CD14-positive monocyte (primary cell): Measurements from ENCODE around the gene CCRL2. TPM values are rescaled to one million over a fixed set of nuclear protein-coding genes. Genes with fewer than 3 reads are reported as not detected.
A peak's percentile ranks its signal among the peaks of the same experiment; 100 is the strongest.

Experiments used
- DNase-seq, 3 donors: peaks; one replicate each; pipeline ENCODE4 v3.0.0-alpha.2; 2011 to 2022
- H2AFZ ChIP-seq: 2 replicates; pipeline ENCODE4 v1.6.0; 2012; ENCODE audit warnings: mild to moderate bottlenecking, low read depth, low read length, inconsistent platforms; ENCODE audit not compliant: insufficient read depth, poor library complexity, severe bottlenecking
- H3K27ac ChIP-seq, 2 donors: 1 replicate in 1 of 2; 2 replicates in 1 of 2; pipeline ENCODE4 v1.5.1; 2012 to 2013; ENCODE audit warnings: low read length in 2 of 2, control low read depth in 1 of 2, inconsistent platforms in 1 of 2, low read depth in 1 of 2, mild to moderate bottlenecking in 1 of 2
- H3K27me3 ChIP-seq, 2 donors: one replicate each; pipeline versions ENCODE4 v1.6.0 to v1.6.1; 2011 to 2013; ENCODE audit warnings: low read length in 2 of 2; ENCODE audit not compliant: control insufficient read depth in 2 of 2, insufficient read depth in 2 of 2
- H3K36me3 ChIP-seq, 2 donors: replicated peaks in 1 of 2; 1 replicate in 1 of 2; 2 replicates in 1 of 2; pipeline versions ENCODE4 v1.5.1 to v1.6.1; 2012 to 2013; ENCODE audit warnings: low read length in 2 of 2, control low read depth in 1 of 2, inconsistent platforms in 1 of 2, mild to moderate bottlenecking in 1 of 2; ENCODE audit not compliant: insufficient read depth in 2 of 2, control insufficient read depth in 1 of 2
- H3K4me1 ChIP-seq, 2 donors: 1 replicate in 1 of 2; 2 replicates in 1 of 2; pipeline versions ENCODE4 v1.5.1 to v1.6.1; 2012 to 2013; ENCODE audit warnings: low read length in 2 of 2, control low read depth in 1 of 2, inconsistent platforms in 1 of 2, mild to moderate bottlenecking in 1 of 2, moderate library complexity in 1 of 2; ENCODE audit not compliant: insufficient read depth in 2 of 2, control insufficient read depth in 1 of 2
- H3K4me2 ChIP-seq: replicated peaks from 2 replicates; pipeline ENCODE3; 2012; ENCODE audit warnings: low read length, moderate library complexity, mild to moderate bottlenecking; ENCODE audit not compliant: poor library complexity, severe bottlenecking; ENCODE audit errors: extremely low read depth
- H3K4me3 ChIP-seq, 3 experiments: fragments of 200-600 bp in 1 of 3; sonication (generic) in 1 of 3; replicated peaks in 1 of 3; 1 replicate in 2 of 3; 2 replicates in 1 of 3; pipeline ENCODE4 v1.5.1; 2011 to 2013; ENCODE audit warnings: low read length in 3 of 3, mild to moderate bottlenecking in 3 of 3, control low read depth in 2 of 3, low read depth in 2 of 3, inconsistent platforms in 1 of 3, moderate library complexity in 1 of 3
- H3K79me2 ChIP-seq: 2 replicates; pipeline ENCODE4 v1.6.0; 2012; ENCODE audit warnings: mild to moderate bottlenecking, control low read depth, inconsistent platforms, low read length, moderate library complexity; ENCODE audit not compliant: insufficient read depth
- H3K9ac ChIP-seq: 2 replicates; pipeline ENCODE4 v1.6.0; 2017; ENCODE audit warnings: low read length, mild to moderate bottlenecking; ENCODE audit not compliant: insufficient read depth, poor library complexity, severe bottlenecking
- H3K9me3 ChIP-seq, 2 donors: replicated peaks in 1 of 2; 1 replicate in 1 of 2; 2 replicates in 1 of 2; pipeline versions ENCODE4 v1.5.1 to v1.6.1; 2012 to 2013; ENCODE audit warnings: low read length in 2 of 2, control low read depth in 1 of 2; ENCODE audit not compliant: control insufficient read depth in 1 of 2, insufficient read depth in 1 of 2
- H4K20me1 ChIP-seq: 2 replicates; pipeline ENCODE4 v1.6.0; 2012; ENCODE audit warnings: mild to moderate bottlenecking, low read length, control low read depth, moderate library complexity; ENCODE audit not compliant: insufficient read depth
- H3K27ac Mint-ChIP-seq, 7 donors: one replicate each; pipeline ENCODE4 v1.8.0; 2020; ENCODE audit warnings: mild to moderate bottlenecking in 7 of 7, mixed read lengths in 7 of 7, moderate library complexity in 6 of 7, inconsistent platforms in 2 of 7
- H3K27me3 Mint-ChIP-seq, 3 donors: one replicate each; pipeline ENCODE4 v1.8.0; 2021 to 2022; ENCODE audit warnings: low read depth in 3 of 3, mild to moderate bottlenecking in 3 of 3, mixed read lengths in 3 of 3, moderate library complexity in 3 of 3, inconsistent platforms in 1 of 3
- H3K36me3 Mint-ChIP-seq, 2 donors: one replicate each; pipeline ENCODE4 v1.8.0; 2020; ENCODE audit warnings: mixed read lengths in 2 of 2, inconsistent platforms in 1 of 2, mild to moderate bottlenecking in 1 of 2
- H3K4me1 Mint-ChIP-seq: one replicate; pipeline ENCODE4 v1.8.0; 2020; ENCODE audit warnings: mild to moderate bottlenecking, mixed read lengths
- H3K4me3 Mint-ChIP-seq, 2 donors: one replicate each; pipeline ENCODE4 v1.8.0; 2020; ENCODE audit warnings: mild to moderate bottlenecking in 2 of 2, mixed read lengths in 2 of 2, moderate library complexity in 1 of 2
- H3K9me3 Mint-ChIP-seq, 7 donors: one replicate each; pipeline ENCODE4 v1.8.0; 2020 to 2022; ENCODE audit warnings: mixed read lengths in 7 of 7, mild to moderate bottlenecking in 6 of 7, moderate library complexity in 6 of 7, inconsistent platforms in 2 of 7
- CTCF ChIP-seq: fragments of 200-600 bp; IDR thresholded peaks from one replicate; pipeline ENCODE4 v1.8.0; 2022; ENCODE audit warnings: antibody characterized with exemption, mild to moderate bottlenecking
- WGBS: methylation state at CpG from one replicate; pipeline ENCODE4 v1.1.5; 2013; ENCODE audit warnings: missing lambda C conversion rate; ENCODE audit not compliant: insufficient coverage; 5-methylcytosine and 5-hydroxymethylcytosine counted together
- intact Hi-C, 2 donors: fragments of 100-400 bp; cut with micrococcal nuclease; formaldehyde crosslinking; loops; one replicate each; pipeline versions ENCODE4 v1.15.0 to v1.15.1; 2023
- polyA plus RNA-seq, 3 donors: library from polyadenylated mRNA; depleted of rRNA in 1 of 3; unstranded in 2 of 3; stranded (reverse) in 1 of 3; fragments of 300-500 nt in 2 of 3; fragments of >200 nt in 1 of 3; fragmentation: Illumina TruSeq in 2 of 3; gene quantifications; 1 replicate in 2 of 3; 2 replicates in 1 of 3; pipeline ENCODE4 v1.2.3, GENCODE V29; 2012 to 2021

CCRL2 gene
- polyA plus RNA-seq, 3 donors: 10.2 to 15.3 (median 11.7) TPM

GRCh38 chr3:46368569-46368968 lies 38.5 kb upstream of the CCRL2 start:
- Mint-ChIP-seq H3K27ac (peak overlapping the region; percentile 81 to 92 (median 86)), H3K9me3 (peaks cover 0 to 5% (median 1%) of the 10 kb centered on the region in 7 donors), H3K36me3 (peaks cover 2 to 10% of the 10 kb centered on the region in 2 donors), H3K27me3 (no peaks in the 10 kb centered on the region), H3K4me1 (peaks cover 66% of the 10 kb centered on the region), H3K4me3 (peak overlapping the region in 1 of 2 donors; percentile 46)
- peak; percentile 71 for TF ChIP-seq CTCF
- peak overlapping the region; percentile 29 for H3K4me2 ChIP-seq
- H3K4me3 ChIP-seq: peak overlapping the region in 1 of 3 experiments; percentile 19
- H3K27me3 ChIP-seq: no peaks in the 10 kb centered on the region
- no peaks in the 10 kb centered on the region for H3K9me3 ChIP-seq
- H3K36me3 ChIP-seq: no peaks in the 10 kb centered on the region
- no peaks in the 10 kb centered on the region for H3K79me2 ChIP-seq
- peak overlapping the region in 1 of 2 donors; percentile 80 for H3K27ac ChIP-seq
- H3K9ac ChIP-seq: no peak overlapping the region
- H3K4me1 ChIP-seq: peaks cover 48 to 71% of the 10 kb centered on the region in 2 donors
- H4K20me1 ChIP-seq: no peaks in the 10 kb centered on the region
- intact Hi-C loops: loop anchor here (5.0 kb wide), 6 partner anchors 39 to 281 kb away; partner anchors contain the start of genes CCR5AS (in 1 of the 2) and CCRL2 (in 1 of the 2)
- DNase-seq: peak; percentile 90 to 94 (median 91)
- WGBS: 0% methylated on average over 2 of the region's 7 CpGs
- H2AFZ ChIP-seq: peak overlapping the region; percentile 58

- no peak for TF ChIP-seq CTCF
- no peaks in the 10 kb centered on the region for H3K27me3 Mint-ChIP-seq
- H4K20me1 ChIP-seq: no peaks in the 10 kb centered on the region
- no peaks in the 10 kb centered on the region for H3K27me3 ChIP-seq
- peaks cover 63% of the 10 kb centered on the region for H3K4me1 Mint-ChIP-seq
- H3K36me3 ChIP-seq: no peaks in the 10 kb centered on the region
- peak overlapping the region; percentile 63 for H3K4me2 ChIP-seq
- H3K9me3 ChIP-seq: no peaks in the 10 kb centered on the region
- peaks cover 2 to 10% of the 10 kb centered on the region in 2 donors for H3K36me3 Mint-ChIP-seq
- no peaks in the 10 kb centered on the region for H3K79me2 ChIP-seq
- peaks cover 0 to 5% (median 1%) of the 10 kb centered on the region in 7 donors for H3K9me3 Mint-ChIP-seq
- peak overlapping the region in 6 of 7 donors; percentile 40 to 86 (median 70) for H3K27ac Mint-ChIP-seq
- no peak overlapping the region for H3K4me3 Mint-ChIP-seq
- no peak overlapping the region for H3K4me3 ChIP-seq
- DNase-seq: no peak
- WGBS: no CpG with 5 or more reads among the region's 4 CpGs
- H2AFZ ChIP-seq: no peak overlapping the region
- peaks cover 48 to 71% of the 10 kb centered on the region in 2 donors for H3K4me1 ChIP-seq
- intact Hi-C loops: loop anchor here (5.0 kb wide), 6 partner anchors 38 to 282 kb away; partner anchors contain the start of genes CCR5AS (in 1 of the 2) and CCRL2 (in 1 of the 2)
- H3K27ac ChIP-seq: no peak overlapping the region
- H3K9ac ChIP-seq: no peak overlapping the region
Observed at GRCh38 chr3:46369151-46369550, 37.9 kb upstream of the CCRL2 start.
